ENCODE data around the gene MID1.
"Not testable (repeated sequence)": the region's sequence is repeated elsewhere in the genome, so short reads cannot be mapped to it uniquely, and the experiment has no call there.

MID1 gene

DNA sequence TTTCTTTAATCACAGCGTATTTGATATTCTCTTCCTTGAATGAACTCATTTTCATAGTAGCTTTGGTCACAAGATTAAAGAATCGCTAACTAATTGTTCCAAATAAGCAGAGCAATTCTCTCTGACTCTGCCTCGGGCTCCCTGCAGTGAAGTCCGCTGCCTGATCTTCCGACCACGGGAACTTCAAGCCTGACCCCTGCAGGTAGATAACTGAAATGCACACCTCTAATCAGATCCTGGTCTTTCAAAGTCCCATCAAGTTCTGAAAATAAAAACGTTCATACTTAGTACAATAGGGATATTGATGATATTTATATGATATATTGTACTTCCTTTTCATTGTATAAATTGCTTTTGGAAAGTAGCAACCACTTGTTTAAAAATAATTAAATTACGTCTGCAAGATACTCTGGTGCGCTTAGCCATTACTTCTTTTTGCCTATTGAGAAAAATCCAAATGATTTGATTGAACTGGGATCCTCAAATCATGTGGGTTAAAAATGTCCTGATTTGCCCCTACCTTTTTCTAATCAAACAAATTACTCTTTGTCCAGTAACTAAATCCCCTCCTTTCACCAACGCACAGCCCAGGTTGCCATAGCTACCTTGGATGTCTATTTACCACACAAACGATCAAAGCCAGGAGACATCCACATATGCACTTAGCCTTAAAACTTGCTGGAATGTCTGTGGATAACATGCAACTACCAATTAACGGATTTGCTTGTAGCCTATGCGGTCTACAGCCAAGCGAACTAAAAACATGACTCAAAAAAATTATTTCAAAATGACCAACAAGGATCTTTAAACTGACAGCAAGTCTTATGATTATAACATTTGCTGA, 4.2 kb downstream of the MID1 start:
- peak; percentile 42 for DNase-seq

DNA sequence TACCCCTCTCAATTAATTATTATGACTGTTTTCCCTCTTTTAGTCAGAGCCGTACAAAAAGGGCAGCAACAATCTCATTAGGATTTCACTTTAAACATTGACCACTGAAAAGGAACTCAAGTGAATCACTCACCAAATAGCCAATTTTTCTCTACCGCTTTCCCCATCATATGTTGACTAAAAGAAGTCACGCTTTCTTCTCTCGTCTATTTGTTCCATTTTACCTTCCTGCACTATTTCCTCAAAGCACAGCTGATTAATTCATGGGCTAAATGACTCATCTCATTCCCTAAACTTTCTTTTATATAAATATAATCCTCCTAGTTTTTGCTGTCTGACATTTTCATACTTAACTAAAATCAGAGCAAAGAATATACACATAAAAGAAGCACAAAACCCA, 8.2 kb downstream of the MID1 start:
- DNase-seq = no peak

DNA sequence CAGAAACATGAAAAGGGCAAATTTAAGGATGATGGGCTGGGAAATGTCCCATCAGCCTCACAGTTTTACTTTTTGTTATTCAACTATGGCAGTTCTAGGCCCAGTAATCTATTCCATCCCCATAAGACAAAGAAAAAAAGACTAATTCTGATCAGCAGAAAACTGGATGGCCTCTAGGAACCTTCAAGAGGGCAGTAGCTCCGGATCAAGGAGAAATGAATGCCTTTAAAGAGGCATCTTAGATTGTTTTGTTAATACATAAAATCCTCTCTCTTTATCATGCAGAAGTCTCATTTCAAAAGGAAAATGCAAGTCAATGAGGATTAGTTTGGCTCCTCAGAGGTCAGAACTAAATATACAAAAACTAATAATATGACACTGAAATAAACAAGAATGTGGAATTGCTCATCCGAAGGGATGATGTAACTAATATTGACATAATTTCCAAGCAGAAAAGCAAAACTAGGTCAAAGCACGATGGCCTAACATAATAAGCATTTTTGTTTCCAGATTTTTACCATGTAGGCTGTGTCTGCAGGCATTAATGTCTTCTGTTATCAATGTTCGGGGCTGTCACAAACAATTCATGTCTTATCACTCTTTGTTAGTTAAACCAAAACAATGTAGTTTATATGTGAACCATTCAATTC, 8.8 kb downstream of the MID1 start:
- no peak for DNase-seq

DNA sequence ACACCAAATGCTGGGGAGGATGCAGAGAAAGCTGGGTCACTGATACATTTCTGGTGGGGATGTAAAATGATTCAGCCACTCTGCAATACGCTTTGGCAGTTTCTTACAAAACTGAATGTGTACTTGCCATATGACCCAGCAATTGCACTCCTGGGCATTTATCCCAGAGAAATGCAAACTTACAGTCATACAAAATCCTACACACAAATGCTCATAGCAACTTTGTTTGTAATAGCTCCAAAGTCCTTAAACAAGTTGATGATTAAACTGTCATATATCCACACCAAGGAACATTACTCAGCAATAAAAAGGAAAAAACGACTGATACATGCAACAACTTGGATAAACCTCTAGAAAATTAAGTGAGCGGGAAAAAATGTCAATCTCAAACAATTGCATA, 12.3 kb downstream of the MID1 start:
- DNase-seq = no peak

DNA sequence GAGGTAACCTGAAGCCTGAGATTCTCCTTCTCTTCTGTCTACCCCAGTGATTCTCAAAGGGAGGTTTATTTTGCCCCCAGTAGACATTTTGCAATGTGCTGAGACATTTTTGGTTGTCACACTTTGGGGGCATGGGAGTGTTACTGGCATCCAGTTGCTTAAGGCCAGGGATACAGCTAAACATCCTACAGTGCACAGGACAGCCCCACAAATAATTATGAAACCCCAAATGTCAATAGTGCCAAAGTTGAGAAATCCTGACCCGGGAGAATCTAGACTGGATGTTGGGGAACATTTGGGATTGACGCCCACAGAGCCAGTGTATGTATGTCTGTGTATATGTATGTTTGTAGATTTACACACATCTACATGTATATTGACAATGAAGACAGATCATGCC, 13.2 kb downstream of the MID1 start:
- DNase-seq = no peak

DNA sequence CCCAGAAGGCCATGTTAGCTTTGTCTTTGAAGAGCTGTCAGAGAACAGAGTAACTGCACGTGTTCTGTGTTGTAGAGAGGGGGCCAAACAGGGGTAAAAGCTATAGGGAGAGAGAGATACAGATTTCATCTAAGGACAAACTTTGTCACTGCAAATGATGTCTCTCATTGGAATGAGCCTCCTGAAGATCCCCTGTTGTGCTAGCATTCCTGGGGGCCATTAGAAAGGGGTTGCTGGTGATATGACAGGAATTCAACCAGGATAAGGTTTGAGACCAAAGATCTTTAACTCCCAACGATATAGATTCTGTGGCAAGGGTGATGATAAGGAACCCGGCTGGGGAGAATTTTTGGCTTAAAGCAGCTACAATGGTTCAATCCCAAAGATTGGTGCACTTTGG, 16.8 kb downstream of the MID1 start:
- no peak for DNase-seq

DNA sequence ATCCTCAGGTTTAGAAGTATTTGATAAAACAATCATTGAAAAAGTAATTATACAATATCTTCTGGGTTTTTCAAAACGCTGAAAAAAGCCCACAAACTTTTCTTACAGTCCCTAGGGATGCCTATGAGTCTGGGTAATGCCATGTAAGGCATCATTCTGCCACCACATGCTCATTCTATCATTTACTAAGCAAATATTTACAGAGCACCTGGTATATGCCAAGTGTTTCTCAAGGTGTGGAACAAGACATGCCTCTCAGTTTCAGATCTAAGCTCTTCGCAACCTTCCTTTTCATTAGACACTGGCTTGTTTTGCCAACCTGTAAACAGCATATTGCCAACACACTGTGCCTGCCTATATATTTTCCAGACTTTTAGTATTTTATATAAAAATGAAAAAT, 17.7 kb downstream of the MID1 start:
- no peak for DNase-seq

DNA sequence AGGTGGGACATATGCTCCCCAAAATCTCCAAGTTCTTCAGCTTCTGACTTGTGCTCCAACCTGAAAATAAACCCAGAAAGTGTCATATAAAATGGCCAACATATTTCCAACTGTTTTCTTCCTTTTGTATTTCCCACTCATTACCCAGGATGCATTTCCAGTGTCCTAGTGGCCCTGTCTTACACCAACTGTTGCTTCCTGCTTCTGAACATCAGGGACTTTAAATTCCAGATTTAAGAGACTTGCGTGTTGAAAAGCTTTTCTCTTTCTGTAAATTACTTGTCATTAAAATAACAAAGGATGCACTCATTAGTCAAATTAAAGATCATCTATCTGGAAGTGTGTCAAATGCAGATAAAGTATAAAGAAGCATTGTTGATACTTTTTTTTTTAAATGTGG, 19.9 kb downstream of the MID1 start:
- no peak for DNase-seq

DNA sequence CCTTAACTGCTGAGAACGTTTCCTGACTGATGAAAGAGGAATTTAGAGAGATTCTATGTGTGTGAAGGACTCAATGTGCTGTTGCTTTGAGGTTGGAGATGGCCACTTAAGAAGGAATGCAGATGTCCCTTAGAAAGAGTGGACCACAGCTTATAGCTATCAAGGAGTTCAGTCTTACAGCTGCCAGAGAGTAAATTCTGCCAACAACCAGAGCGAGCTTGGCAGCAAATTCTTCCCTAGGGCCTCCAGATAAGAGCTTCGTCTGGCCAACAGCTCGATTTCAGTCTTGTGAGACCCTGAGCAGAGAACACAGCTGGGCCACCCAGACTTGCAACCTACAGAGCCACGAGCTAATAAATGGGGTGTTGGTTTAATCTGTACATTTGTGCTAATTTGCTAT, 21.8 kb downstream of the MID1 start:
- DNase-seq = no peak

DNA sequence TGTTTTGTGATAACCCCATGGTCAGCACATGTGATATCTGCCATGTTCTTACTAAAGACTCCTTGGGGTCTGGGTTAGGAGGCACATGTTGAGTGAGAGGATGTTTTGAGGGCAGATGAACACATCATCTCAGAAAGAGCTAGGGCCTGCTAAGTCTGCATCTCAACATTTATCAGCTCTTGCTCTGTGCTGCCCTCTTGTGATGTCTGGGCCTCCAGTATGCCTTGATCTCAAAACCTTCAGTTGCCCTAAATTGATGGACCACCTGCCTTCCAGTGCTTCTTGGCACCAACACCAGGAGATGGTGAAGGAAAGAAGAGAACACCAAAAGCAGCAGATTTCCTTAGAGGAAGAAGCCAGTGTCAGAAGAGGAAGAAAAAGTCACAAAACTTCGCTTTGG, 22.5 kb downstream of the MID1 start:
- peak; percentile 4 for DNase-seq

DNA sequence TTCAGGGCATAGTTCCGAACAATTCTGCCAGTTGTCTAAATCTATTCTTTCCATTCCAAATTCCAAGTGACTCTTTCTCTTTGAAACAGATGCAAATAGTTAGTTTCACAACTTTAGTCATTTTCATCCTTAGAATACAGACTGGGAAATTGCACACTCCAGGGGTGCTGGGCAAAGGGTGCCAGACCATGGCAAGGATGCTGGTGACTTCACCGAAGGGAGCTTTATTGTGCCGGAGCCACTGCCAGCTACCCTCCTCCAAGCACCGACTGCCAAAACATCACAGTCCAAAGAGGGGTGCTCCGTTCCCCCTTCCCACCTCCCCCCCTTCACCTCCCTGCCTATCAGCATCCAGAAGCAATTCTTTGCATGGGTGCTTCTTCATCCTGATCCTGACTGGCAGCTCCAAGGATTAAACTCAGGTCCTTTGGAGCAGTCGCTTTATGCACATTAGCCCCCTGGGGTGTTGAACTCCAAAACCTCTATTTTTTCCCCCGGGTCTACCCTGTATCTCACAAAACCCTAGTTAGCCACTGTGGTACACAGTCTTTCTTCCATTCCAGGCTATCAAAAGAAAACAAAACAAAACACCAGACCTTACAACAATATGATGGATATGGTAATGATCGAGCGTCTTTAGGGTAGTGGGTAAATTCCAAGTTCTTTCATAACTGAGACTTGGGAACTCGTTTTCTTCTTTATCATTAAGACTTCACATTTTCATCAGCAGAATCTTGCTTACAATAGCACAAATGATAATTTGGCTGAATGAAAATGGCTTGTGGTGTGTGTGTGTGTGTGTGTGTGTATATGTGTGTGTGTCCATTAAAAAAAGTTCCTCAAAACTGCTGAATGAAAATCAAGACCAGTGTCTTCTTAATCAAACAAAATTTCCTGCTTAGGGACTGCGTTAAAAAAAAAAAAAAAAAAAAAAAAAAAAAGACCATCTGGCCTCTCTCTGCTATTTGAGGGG, 28.7 kb downstream of the MID1 start:
- DNase-seq = no peak

DNA sequence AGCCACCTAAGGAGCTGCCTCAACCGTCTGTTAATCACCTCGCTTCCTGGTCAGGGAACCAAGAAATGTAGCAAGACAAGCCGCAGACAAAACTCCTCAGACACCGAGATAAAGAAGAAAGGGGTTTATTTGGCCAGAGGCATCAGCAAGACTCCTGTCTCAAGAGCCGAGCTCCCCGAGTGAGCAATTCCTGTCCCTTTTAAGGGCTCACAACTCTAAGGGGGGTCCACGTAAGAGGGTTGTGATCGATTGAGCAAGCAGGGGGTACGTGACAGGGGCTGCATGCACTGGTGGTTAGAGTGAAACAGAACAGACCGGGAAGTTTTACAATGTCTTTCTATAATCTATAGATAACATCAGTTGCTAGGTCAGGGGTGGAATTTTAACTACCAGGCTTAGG, 30.6 kb downstream of the MID1 start:
- DNase-seq = not testable (repeated sequence)

DNA sequence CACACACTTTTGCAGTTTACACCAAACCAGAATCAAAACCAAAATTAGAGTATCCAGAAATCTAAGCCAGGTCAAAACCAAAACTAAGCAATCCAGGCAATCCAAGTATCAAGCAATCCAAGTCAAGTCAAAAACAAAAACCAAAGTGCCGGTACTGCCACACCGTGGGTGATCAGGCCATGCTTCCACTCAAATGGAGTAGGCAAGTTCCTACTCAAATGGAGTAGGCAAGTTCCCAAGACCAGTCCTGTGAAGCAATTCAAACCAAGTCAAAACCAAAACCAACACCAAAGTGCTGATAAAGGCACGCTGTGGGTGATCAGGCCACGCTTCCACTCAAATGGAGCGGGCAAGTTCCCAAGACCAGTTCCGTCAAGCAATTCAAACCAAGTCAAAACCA, 31.3 kb downstream of the MID1 start:
- no peak for DNase-seq

DNA sequence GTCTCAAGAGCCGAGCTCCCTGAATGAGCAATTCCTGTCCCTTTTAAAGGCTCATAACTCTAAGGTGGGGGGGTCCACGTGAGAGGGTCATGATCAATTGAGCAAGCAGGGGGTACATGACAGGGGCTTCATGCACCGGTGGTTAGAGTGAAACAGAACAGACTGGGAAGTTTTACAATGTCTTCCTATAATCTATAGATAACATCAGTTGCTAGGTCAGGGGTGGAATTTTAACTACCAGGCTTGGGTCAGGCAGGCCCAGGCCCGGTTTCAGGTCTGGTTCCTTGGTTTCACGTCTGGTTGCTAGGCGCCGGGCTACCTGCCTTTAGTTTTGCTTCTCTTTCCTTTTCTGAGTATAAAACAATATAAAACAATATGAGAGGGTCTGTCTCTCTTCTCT, 35.5 kb downstream of the MID1 start:
- DNase-seq = not testable (repeated sequence)

DNA sequence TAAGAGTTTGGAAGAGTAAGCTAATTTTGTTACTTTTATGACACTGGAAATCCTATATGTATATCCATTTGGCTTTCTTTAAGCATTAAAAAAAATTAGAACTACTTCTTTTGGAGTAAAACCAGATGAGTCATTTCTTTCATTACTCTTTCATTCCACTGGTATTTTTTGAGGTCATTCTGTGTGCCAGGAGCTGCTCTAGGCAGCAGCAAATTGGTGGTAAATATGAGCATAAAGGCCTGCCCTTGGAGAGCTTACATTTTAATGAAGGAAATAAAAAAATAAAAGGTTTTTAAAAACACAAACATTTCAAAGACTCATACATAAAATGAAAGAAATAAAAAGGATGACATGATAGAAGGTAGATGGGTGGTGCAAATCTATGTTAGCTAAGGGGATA, 37.4 kb downstream of the MID1 start:
- no peak for DNase-seq

DNA sequence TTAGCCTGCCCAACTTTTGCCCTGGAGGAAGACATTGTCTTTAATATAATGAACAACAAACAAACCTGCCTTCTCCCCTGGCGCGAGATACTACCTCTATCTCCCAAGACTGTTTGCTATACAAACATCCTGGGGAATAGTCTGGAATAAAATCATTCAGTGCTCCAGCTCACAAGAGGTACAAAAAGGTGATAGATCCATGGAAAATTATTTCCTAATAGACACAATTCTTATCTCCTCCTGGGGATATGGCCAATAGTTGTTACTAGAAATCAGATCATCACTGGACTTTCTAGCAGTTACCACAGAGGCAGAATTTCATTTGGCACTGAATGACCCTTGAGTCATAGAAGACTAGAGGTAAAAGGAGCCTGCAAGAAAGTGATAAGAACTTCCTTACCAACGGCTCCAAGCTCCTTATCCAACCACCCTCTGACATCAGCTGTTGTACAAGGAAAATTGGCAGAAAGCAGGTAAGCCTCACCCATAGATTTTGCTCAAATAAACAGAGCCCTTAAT, 38.1 kb downstream of the MID1 start:
- DNase-seq = no peak

DNA sequence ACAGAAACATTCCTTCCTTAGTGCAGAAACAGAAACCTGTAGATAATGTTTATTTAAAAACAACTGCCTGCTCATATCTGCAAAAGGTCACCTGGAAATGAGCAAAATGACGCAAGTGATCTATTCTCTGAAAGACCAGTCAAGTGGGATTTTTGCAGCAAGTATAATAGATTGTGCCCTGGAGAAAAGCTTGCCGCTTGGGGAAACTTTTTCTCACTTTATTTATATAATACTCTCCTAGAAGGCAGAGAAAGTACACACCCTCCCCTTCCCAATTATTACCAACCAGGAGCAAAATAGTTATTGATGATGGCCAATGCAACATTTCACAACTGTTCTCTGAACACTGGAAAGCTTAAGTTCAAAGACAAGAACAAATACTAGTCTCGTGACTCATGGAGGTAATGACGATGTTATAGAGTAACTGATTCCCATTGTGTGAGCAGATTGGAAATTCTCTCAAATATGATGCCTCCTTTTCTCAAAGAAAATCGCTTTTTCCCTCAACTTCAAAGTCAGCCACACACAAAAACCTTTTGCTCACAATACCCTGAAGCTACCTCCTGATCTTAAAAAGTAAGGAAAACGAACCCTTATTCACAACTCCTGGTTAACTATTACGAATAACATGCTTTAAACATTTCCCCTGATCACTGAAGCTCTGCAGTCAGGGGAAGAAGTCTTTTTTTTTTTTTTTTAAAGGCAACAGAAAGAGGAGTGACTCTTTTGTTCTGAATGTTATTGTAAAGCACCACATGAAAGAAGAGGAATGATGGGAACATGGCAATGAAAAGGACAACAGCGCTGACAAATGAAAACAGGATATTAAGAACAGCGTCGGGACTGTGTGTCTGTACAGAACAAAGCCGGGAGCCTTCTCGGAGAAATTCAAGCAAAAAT, 41.0 kb downstream of the MID1 start:
- no peak for DNase-seq

DNA sequence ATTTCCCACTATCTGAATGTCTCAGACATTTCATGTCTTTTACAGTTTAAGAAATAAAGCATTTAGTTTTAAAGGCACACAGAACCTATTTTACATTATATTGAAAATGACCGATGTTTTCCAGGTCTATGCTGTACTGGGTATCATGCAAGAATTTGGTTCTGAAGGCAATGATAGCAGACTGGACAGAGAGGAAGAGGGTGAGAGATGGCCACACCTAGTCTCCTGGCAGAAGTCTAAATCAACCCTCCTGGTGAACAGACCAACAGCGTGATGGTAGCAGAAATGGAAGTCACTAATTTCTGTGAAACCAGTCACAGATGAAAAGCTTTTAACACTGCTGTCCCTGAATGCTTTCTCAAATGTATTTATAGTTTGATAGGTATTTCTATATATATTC, 41.9 kb downstream of the MID1 start:
- DNase-seq = no peak

DNA sequence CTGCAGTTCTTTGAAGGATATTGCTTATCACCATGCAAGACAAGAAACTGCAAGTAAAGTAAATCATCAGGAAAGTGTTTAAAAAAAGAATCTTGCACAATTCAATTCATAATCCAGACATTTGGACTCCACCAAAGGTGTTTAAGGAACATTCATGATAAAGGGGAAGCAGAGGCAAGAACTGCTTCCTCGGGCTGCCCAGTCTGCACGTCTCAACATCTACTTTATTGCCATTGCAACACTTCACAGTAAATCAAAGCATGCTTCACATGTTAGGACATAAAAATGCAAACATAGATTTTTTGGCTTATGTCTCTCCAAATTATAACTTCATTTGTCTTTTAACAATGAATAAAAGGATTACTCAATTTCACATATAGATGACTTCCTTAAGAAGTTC, 42.5 kb downstream of the MID1 start:
- DNase-seq = no peak

DNA sequence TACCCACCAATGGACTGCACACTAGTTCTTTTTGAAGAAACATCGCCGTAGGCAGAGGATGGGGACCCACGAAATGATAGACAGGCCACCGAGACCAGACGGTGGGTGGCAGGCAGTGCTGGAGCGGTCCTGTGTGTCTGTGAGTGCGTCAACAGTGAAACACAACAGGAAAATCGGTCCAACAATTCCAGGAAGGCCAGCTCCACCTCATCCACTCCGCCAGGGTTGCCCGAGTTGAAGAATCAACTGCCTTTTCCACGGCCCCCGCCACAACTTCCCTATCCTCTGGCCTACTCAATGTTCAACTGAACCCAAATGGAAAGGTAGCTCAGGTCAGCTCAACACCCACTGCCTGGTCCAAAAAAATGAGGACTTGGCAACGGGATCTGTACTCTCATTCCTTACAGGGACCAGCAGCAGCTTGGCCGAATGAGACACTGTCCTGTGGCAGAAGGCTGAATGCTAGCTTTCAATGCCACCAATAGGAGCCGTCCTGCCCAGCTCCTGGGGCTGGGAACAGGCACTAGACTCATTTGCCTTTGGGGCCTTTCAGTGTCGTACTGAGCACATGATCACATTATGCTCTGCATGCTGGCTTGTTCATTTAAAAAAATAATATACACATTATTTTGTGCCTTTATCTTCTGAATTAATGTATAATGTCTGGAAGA, 43.5 kb downstream of the MID1 start:
- DNase-seq = no peak

DNA sequence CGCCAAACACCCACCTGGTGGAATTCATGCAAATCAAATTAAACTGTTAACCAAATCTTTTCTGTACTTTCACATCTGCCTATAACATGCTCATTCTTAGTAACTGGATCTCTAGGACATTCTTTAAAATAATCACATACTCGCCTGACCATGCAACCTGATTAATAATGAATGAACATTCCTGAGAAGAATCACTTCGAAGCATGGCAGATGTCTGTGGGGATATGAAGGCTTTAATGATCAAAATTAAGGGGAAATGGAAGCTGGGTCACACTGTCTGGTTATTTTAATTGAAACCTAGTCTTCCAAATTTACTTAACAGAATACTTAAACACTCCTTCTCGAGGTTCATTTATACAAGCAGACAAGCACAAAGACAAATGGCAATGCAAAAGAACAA, 44.2 kb downstream of the MID1 start:
- no peak for DNase-seq

DNA sequence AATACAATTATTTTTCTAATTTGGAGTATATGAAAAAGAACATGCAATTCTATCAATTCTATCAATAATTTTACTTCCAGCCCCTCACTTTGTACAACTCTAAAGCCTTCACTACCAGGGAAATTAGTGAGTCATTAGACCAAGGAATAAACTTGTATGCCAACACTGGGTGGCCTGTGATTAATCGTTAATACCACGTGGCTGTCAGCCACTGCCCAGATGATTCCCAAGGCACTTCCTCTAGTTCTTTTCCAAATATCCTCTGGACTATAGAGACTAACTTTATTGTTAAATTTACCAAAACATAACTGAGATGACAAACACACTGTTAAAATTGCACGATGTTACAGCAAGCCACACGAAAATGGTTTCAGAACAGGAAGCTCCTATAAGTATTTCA, 45.7 kb downstream of the MID1 start:
- no peak for DNase-seq

All from activated CD4-positive, alpha-beta T cell treated with anti-CD3 and anti-CD28 coated beads, Interleukin-10, Interleukin-2, amounts not matched to agents 100 ng/mL and 50 ng/mL, durations not matched to agents 16 hours and 8 hours (primary cell).